H1 (cell line): Measurements from ENCODE around the gene NLRP3. TPM values are rescaled to one million over a fixed set of nuclear protein-coding genes. Genes with fewer than 3 reads are reported as not detected.

Experiments used
- CTCF ChIA-PET: fragments of 300-600 bp; sonication (Branson Sonifier 250); formaldehyde crosslinking; loops from one replicate; lab custom pipeline; 2021; ENCODE audit not compliant: partially characterized antibody; lab: Charles Lee
- POLR2A ChIA-PET: fragments of 300-600 bp; sonication (Branson Sonifier 250); formaldehyde crosslinking; loops from one replicate; lab custom pipeline; 2021; ENCODE audit warnings: inconsistent platforms; ENCODE audit not compliant: partially characterized antibody; lab: Charles Lee
- DNase-seq, 2 experiments: peaks; one replicate each; pipeline versions ENCODE4 v3.0.0 to v3.0.0-alpha.2; 2010 to 2022; ENCODE audit warnings: low spot score in 2 of 2, low read depth in 1 of 2, mixed read lengths in 1 of 2
- FAIRE-seq: peaks from 2 replicates; lab custom pipeline; 2011; peaks lifted over from hg19 to GRCh38; lab: Jason Lieb, UNC
- H2AFZ ChIP-seq: 2 replicates; pipeline ENCODE4 v1.8.1; 2012; ENCODE audit warnings: low read length, inconsistent platforms
- H2AK5ac ChIP-seq: 2 replicates; pipeline ENCODE4 v1.6.1; 2013; ENCODE audit warnings: low read depth, low read length
- H2BK120ac ChIP-seq: replicated peaks from 2 replicates; pipeline ENCODE3; 2013; ENCODE audit warnings: low read depth, low read length, inconsistent platforms
- H2BK12ac ChIP-seq: 2 replicates; pipeline ENCODE4 v1.6.1; 2013; ENCODE audit warnings: low read depth, low read length
- H2BK15ac ChIP-seq: 2 replicates; pipeline ENCODE4 v1.6.1; 2013; ENCODE audit warnings: low read length
- H2BK20ac ChIP-seq: 2 replicates; pipeline ENCODE4 v1.6.1; 2013; ENCODE audit warnings: low read length
- H2BK5ac ChIP-seq: 2 replicates; pipeline ENCODE4 v1.6.1; 2013; ENCODE audit warnings: low read depth, low read length
- H3K14ac ChIP-seq: 2 replicates; pipeline ENCODE4 v1.6.1; 2013; ENCODE audit warnings: inconsistent platforms; ENCODE audit not compliant: insufficient read length
- H3K18ac ChIP-seq: 2 replicates; pipeline ENCODE4 v1.6.1; 2013; ENCODE audit warnings: low read length; ENCODE audit errors: extremely low read depth
- H3K23ac ChIP-seq: 2 replicates; pipeline ENCODE4 v1.6.1; 2013; ENCODE audit warnings: inconsistent platforms; ENCODE audit not compliant: insufficient read length
- H3K23me2 ChIP-seq: 2 replicates; pipeline ENCODE4 v1.6.1; 2013; ENCODE audit warnings: low read depth, low read length
- H3K27ac ChIP-seq: 2 replicates; pipeline ENCODE4 v1.6.1; 2011; ENCODE audit warnings: low read depth, low read length, inconsistent platforms
- H3K27me3 ChIP-seq, 4 experiments: replicated peaks in 1 of 4; 1 replicate in 1 of 4; 2 replicates in 3 of 4; pipeline versions ENCODE4 v1.6.1 to v1.8.1; 2011 to 2013; ENCODE audit warnings: low read length in 3 of 4, mild to moderate bottlenecking in 3 of 4, inconsistent platforms in 2 of 4, mixed read lengths in 2 of 4, moderate library complexity in 1 of 4; ENCODE audit not compliant: control insufficient read depth in 3 of 4, insufficient read depth in 3 of 4; ENCODE audit errors: extremely low read depth in 1 of 4
- H3K36me3 ChIP-seq, 4 experiments: 2 replicates each; pipeline versions ENCODE4 v1.6.1 to v1.8.1; 2011 to 2013; ENCODE audit warnings: mild to moderate bottlenecking in 4 of 4, low read length in 3 of 4, moderate library complexity in 2 of 4, control low read depth in 1 of 4, inconsistent platforms in 1 of 4; ENCODE audit not compliant: insufficient read depth in 4 of 4, control insufficient read depth in 2 of 4
- H3K4ac ChIP-seq: replicated peaks from 2 replicates; pipeline ENCODE3; 2013; ENCODE audit warnings: low read length, low read depth, mixed read lengths, inconsistent platforms; ENCODE audit not compliant: insufficient read length
- H3K4me1 ChIP-seq, 4 experiments: replicated peaks in 1 of 4; 1 replicate in 1 of 4; 2 replicates in 3 of 4; pipeline versions ENCODE4 v1.6.1 to v1.8.1; 2011 to 2013; ENCODE audit warnings: low read length in 3 of 4, inconsistent platforms in 2 of 4, mixed read lengths in 1 of 4; ENCODE audit not compliant: insufficient read depth in 4 of 4, control insufficient read depth in 3 of 4
- H3K4me2 ChIP-seq, 2 experiments: 2 replicates each; pipeline versions ENCODE4 v1.6.1 to v1.8.1; 2011 to 2013; ENCODE audit warnings: low read depth in 2 of 2, low read length in 2 of 2, control low read depth in 1 of 2, inconsistent platforms in 1 of 2, mild to moderate bottlenecking in 1 of 2; ENCODE audit not compliant: insufficient read depth in 1 of 2
- H3K4me3 ChIP-seq, 4 experiments: fragments of 200-600, 300-600 bp in 1 of 4; sonication (generic), shearing (Covaris generic), sonication (Bioruptor Twin) in 1 of 4; 2 replicates each; pipeline versions ENCODE4 v1.5.1 to v1.8.1; 2011 to 2016; ENCODE audit warnings: low read length in 4 of 4, low read depth in 3 of 4, control low read depth in 2 of 4, inconsistent platforms in 2 of 4, mild to moderate bottlenecking in 2 of 4, mixed read lengths in 1 of 4, moderate library complexity in 1 of 4; ENCODE audit not compliant: insufficient read depth in 2 of 4; ENCODE audit errors: extremely low read depth in 1 of 4
- H3K56ac ChIP-seq: replicated peaks from 2 replicates; pipeline ENCODE3; 2013; ENCODE audit warnings: low read depth, mild to moderate bottlenecking, mixed read lengths, low read length, inconsistent platforms; ENCODE audit not compliant: insufficient read length
- H3K79me1 ChIP-seq: 2 replicates; pipeline ENCODE4 v1.6.1; 2013; ENCODE audit warnings: low read depth, low read length, control low read depth
- H3K79me2 ChIP-seq, 2 experiments: 2 replicates each; pipeline versions ENCODE4 v1.6.1 to v1.8.1; 2012 to 2013; ENCODE audit warnings: low read length in 2 of 2, mild to moderate bottlenecking in 2 of 2, inconsistent platforms in 1 of 2; ENCODE audit not compliant: insufficient read depth in 2 of 2, control insufficient read depth in 1 of 2
- H3K9ac ChIP-seq, 4 experiments: replicated peaks in 1 of 4; 1 replicate in 1 of 4; 2 replicates in 3 of 4; pipeline versions ENCODE4 v1.6.1 to v1.8.1; 2011 to 2013; ENCODE audit warnings: low read depth in 3 of 4, low read length in 3 of 4, control low read depth in 2 of 4, mild to moderate bottlenecking in 2 of 4, moderate library complexity in 2 of 4, inconsistent platforms in 1 of 4; ENCODE audit errors: extremely low read depth in 1 of 4
- H3K9me3 ChIP-seq, 2 experiments: 2 replicates each; pipeline versions ENCODE4 v1.6.1 to v1.8.1; 2012 to 2013; ENCODE audit warnings: mild to moderate bottlenecking in 2 of 2, moderate library complexity in 2 of 2, control low read depth in 1 of 2, inconsistent platforms in 1 of 2, low read depth in 1 of 2, low read length in 1 of 2, mixed read lengths in 1 of 2; ENCODE audit not compliant: insufficient read depth in 2 of 2
- H4K20me1 ChIP-seq, 2 experiments: replicated peaks in 1 of 2; 2 replicates each; pipeline versions ENCODE3 to v1.8.1; 2011 to 2013; ENCODE audit warnings: inconsistent platforms in 2 of 2, low read length in 2 of 2, mild to moderate bottlenecking in 1 of 2; ENCODE audit not compliant: insufficient read depth in 2 of 2, control insufficient read depth in 1 of 2
- H4K5ac ChIP-seq: 2 replicates; pipeline ENCODE4 v1.6.1; 2013; ENCODE audit warnings: low read length, low read depth, mixed read lengths, inconsistent platforms; ENCODE audit not compliant: insufficient read length
- H4K8ac ChIP-seq: 2 replicates; pipeline ENCODE4 v1.8.0; 2013; ENCODE audit warnings: mild to moderate bottlenecking, moderate library complexity, low read length, inconsistent platforms; ENCODE audit not compliant: insufficient read depth; ENCODE audit errors: extremely low read depth
- H4K91ac ChIP-seq: replicated peaks from 2 replicates; pipeline ENCODE3; 2013; ENCODE audit warnings: low read length, mixed read lengths, inconsistent platforms; ENCODE audit not compliant: insufficient read length
- CEBPB ChIP-seq: IDR thresholded peaks from 2 replicates; pipeline ENCODE4 v1.6.1; 2012; ENCODE audit warnings: low read depth, low read length
- CHD1 ChIP-seq: IDR thresholded peaks from 2 replicates; pipeline ENCODE4 v1.6.1; 2012; ENCODE audit warnings: low read depth, low read length, improper control_type of control experiment
- EP300 ChIP-seq, 2 experiments: IDR thresholded peaks; 1 replicate in 1 of 2; 2 replicates in 1 of 2; pipeline ENCODE4 v1.6.1; 2011 to 2012; ENCODE audit warnings: low read depth in 2 of 2, low read length in 2 of 2, mild to moderate bottlenecking in 2 of 2, borderline replicate concordance in 1 of 2, inconsistent platforms in 1 of 2, moderate library complexity in 1 of 2
- PHF8 ChIP-seq: fragments of 200-600 bp; sonication (generic); conservative IDR thresholded peaks from 2 replicates; pipeline ENCODE4 v1.7.1; 2012; ENCODE audit warnings: low read depth, mild to moderate bottlenecking, inconsistent platforms, low read length, moderate library complexity
- POLR2AphosphoS5 ChIP-seq: IDR thresholded peaks from 2 replicates; pipeline ENCODE4 v1.6.1; 2011; ENCODE audit warnings: low read depth, low read length
- RBBP5 ChIP-seq: IDR thresholded peaks from 2 replicates; pipeline ENCODE4 v1.7.1; 2012; ENCODE audit warnings: low read depth, mild to moderate bottlenecking, inconsistent platforms, low read length, moderate library complexity, borderline replicate concordance
- SIRT6 ChIP-seq: IDR thresholded peaks from one replicate; pipeline ENCODE4 v1.7.1; 2012; ENCODE audit warnings: low read length, inconsistent platforms
- SP1 ChIP-seq: IDR thresholded peaks from 2 replicates; pipeline ENCODE4 v1.6.1; 2011; ENCODE audit warnings: low read depth, low read length
- TAF1 ChIP-seq: IDR thresholded peaks from 2 replicates; pipeline ENCODE4 v1.6.1; 2011; ENCODE audit warnings: mild to moderate bottlenecking, low read depth, low read length
- ZNF274 ChIP-seq: IDR thresholded peaks from 2 replicates; pipeline ENCODE4 v1.7.0; 2012; ENCODE audit warnings: low read length, borderline replicate concordance; ENCODE audit errors: extremely low read depth
- WGBS, 2 experiments: shearing (Covaris generic) in 1 of 2; methylation state at CpG; one replicate each; pipeline versions ENCODE4 v1.1.6 to v1.1.7; 2013 to 2015; ENCODE audit warnings: low lambda C conversion rate in 2 of 2, mixed read lengths in 2 of 2, inconsistent platforms in 1 of 2, low coverage in 1 of 2, missing lambda C conversion rate in 1 of 2; ENCODE audit not compliant: insufficient replicate concordance in 2 of 2, insufficient coverage in 1 of 2, insufficient read length in 1 of 2; ENCODE audit errors: extremely low coverage in 1 of 2, missing lambda C conversion rate in 1 of 2; 5-methylcytosine and 5-hydroxymethylcytosine counted together
- polyA plus RNA-seq, 7 experiments: library from polyadenylated mRNA; depleted of rRNA in 3 of 7; stranded (reverse) in 5 of 7; unstranded in 2 of 7; fragments of >200 nt in 5 of 7; fragments of 200-250 nt in 2 of 7; gene quantifications; 1 replicate in 5 of 7; 2 replicates in 1 of 7; 4 replicates in 1 of 7; pipeline versions ENCODE4 v1.2.1 to v1.2.3, GENCODE V29; 2011 to 2013; ENCODE audit warnings: missing spikeins in 2 of 7, mixed read lengths in 2 of 7
- total RNA-seq: library from RNA; stranded (reverse); fragmentation: NEBNext Ultra II Directional; extraction: Animal tissue kit (Norgen Biotek cat#: 25700); gene quantifications from 2 replicates; pipeline ENCODE4 v1.2.1, GENCODE V29; 2021
- TF ChIP-seq, protein P1 (sequence below), 3 experiments: IDR thresholded peaks; 1 replicate in 2 of 3; 2 replicates in 1 of 3; pipeline versions ENCODE4 v1.5.1 to v1.6.1; 2011; ENCODE audit warnings: low read length in 3 of 3, mild to moderate bottlenecking in 3 of 3, inconsistent platforms in 2 of 3, low read depth in 1 of 3, moderate library complexity in 1 of 3; ENCODE audit not compliant: insufficient read depth in 1 of 3; ENCODE audit errors: control extremely low read depth in 1 of 3

The NLRP3 gene
- total and polyA plus RNA-seq, 2 of the 8 experiments (the other 6 are each of a cell fraction or from before 2014, with no cell fraction given): 0.05 to 0.19 TPM

DNA sequence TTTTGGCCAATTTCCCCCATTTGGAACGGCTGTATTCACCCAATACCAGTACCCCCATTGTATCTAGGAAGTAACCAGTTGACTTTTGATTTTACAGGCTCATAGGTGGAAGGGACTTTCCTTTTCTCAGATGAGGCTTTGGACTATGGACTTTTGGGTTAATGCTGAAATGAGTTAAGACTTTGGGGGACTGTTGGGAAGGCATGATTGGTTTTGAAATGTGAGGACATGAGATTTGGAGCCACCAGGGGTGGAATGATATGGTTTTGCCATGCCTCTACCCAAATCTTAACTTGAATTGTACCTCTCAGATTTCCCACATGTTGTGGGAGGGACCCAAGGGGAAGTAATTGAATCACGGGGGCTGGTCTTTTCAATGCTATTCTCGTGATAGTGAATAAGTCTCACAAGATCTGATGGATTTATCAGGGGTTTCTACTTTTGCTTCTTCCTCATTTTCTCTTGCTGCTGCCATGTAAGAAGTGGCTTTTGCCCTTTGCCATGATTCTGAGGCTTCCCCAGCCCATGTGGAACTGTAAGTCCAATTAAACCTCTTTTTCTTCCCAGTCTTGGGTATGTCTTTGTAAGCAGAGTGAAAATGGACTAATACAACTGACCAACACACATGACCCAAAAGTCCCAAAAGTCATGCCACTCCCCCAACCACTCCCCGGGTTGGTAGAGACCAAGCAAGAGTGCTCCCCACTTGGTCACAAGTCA lies 48.9 kb upstream of the NLRP3 start:
- H3K27me3 ChIP-seq: no peaks in the 10 kb centered on the region; a peak in 1 of 7 replicates
- no peak overlapping the region for H3K56ac ChIP-seq
- no peak overlapping the region for H2BK20ac ChIP-seq
- no peak overlapping the region for H3K18ac ChIP-seq
- ChIA-PET CTCF (no interaction called here), POLR2A (no interaction called here)
- H2BK120ac ChIP-seq: no peak overlapping the region
- no peaks in the 10 kb centered on the region for H3K79me1 ChIP-seq
- H3K4me1 ChIP-seq: peaks cover 0 to 3% (median 2%) of the 10 kb centered on the region in 4 experiments; a peak in 4 of 7 replicates
- H3K27ac ChIP-seq: no peak overlapping the region
- no peak overlapping the region for H2BK15ac ChIP-seq
- H3K9me3 ChIP-seq: peaks cover 13 to 18% of the 10 kb centered on the region in 2 experiments; a peak in 3 of 4 replicates
- no peaks in the 10 kb centered on the region for H3K23me2 ChIP-seq
- no peaks in the 10 kb centered on the region for H4K20me1 ChIP-seq
- no peak overlapping the region for H4K5ac ChIP-seq
- no peak overlapping the region for H3K23ac ChIP-seq
- H2BK12ac ChIP-seq: no peak overlapping the region
- no peak overlapping the region for H4K91ac ChIP-seq
- H2BK5ac ChIP-seq: no peak overlapping the region
- no peak overlapping the region for H3K9ac ChIP-seq
- no peaks in the 10 kb centered on the region for H3K36me3 ChIP-seq
- DNase-seq (no peak), FAIRE-seq (no peak)
- no peak overlapping the region for H3K4me2 ChIP-seq
- no peak overlapping the region for H3K4me3 ChIP-seq
- TF ChIP-seq SP1: no peak
- TF ChIP-seq, protein P1, sequence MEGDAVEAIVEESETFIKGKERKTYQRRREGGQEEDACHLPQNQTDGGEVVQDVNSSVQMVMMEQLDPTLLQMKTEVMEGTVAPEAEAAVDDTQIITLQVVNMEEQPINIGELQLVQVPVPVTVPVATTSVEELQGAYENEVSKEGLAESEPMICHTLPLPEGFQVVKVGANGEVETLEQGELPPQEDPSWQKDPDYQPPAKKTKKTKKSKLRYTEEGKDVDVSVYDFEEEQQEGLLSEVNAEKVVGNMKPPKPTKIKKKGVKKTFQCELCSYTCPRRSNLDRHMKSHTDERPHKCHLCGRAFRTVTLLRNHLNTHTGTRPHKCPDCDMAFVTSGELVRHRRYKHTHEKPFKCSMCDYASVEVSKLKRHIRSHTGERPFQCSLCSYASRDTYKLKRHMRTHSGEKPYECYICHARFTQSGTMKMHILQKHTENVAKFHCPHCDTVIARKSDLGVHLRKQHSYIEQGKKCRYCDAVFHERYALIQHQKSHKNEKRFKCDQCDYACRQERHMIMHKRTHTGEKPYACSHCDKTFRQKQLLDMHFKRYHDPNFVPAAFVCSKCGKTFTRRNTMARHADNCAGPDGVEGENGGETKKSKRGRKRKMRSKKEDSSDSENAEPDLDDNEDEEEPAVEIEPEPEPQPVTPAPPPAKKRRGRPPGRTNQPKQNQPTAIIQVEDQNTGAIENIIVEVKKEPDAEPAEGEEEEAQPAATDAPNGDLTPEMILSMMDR (IDR thresholded peaks at IDR 0.05; ENCODE audit: control extremely low read depth in 1 of 3, insufficient read depth in 1 of 3, low read depth in 1 of 3, low read length in 3 of 3): no peak
- TF ChIP-seq CEBPB: no peak
- no peak for TF ChIP-seq TAF1
- no peak for TF ChIP-seq SIRT6
- no peak for TF ChIP-seq ZNF274
- no peak for TF ChIP-seq CHD1
- TF ChIP-seq EP300 (IDR thresholded peaks at IDR 0.05; ENCODE audit: borderline replicate concordance in 1 of 2, low read depth in 2 of 2, low read length in 2 of 2): no peak
- no peak for TF ChIP-seq POLR2AphosphoS5
- no peak for TF ChIP-seq RBBP5
- TF ChIP-seq PHF8: no peak
- no peak overlapping the region for H4K8ac ChIP-seq
- H2AFZ ChIP-seq: no peak overlapping the region
- no peak overlapping the region for H2AK5ac ChIP-seq
- 89% methylated on average over 4 of the region's 4 CpGs; no CpG with 5 or more reads in 1 of the 2 experiments for WGBS, 2 experiments
- H3K14ac ChIP-seq: no peak overlapping the region
- H3K79me2 ChIP-seq: no peaks in the 10 kb centered on the region
- no peak overlapping the region for H3K4ac ChIP-seq
